ENCODE measurements around the gene PAPSS2. TPM values are rescaled to one million over a fixed set of nuclear protein-coding genes. Genes with fewer than 3 reads are reported as not detected.
A peak's percentile ranks its signal among the peaks of the same experiment; 100 is the strongest.

The PAPSS2 gene
- total RNA-seq, 1 donor from 2014 or later, result 137 TPM

- no peaks in the 10 kb centered on the region for H3K4me1 ChIP-seq
- H3K4me3 ChIP-seq, result no peak overlapping the region
- no peaks in the 10 kb centered on the region for H3K27me3 ChIP-seq (ENCODE audit: low read depth)
- ATAC-seq (peak in 1 of 2 donors; percentile 22), DNase-seq (no peak)
- peak overlapping the region; percentile 4 for H3K27ac ChIP-seq
- H3K36me3 ChIP-seq, result peaks cover 59% of the 10 kb centered on the region
- intact Hi-C loops (cut with DNase I), result no loop called here
- TF ChIP-seq, protein P1, sequence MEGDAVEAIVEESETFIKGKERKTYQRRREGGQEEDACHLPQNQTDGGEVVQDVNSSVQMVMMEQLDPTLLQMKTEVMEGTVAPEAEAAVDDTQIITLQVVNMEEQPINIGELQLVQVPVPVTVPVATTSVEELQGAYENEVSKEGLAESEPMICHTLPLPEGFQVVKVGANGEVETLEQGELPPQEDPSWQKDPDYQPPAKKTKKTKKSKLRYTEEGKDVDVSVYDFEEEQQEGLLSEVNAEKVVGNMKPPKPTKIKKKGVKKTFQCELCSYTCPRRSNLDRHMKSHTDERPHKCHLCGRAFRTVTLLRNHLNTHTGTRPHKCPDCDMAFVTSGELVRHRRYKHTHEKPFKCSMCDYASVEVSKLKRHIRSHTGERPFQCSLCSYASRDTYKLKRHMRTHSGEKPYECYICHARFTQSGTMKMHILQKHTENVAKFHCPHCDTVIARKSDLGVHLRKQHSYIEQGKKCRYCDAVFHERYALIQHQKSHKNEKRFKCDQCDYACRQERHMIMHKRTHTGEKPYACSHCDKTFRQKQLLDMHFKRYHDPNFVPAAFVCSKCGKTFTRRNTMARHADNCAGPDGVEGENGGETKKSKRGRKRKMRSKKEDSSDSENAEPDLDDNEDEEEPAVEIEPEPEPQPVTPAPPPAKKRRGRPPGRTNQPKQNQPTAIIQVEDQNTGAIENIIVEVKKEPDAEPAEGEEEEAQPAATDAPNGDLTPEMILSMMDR (IDR thresholded peaks at IDR 0.05), result no peak
- no peaks in the 10 kb centered on the region for H3K9me3 ChIP-seq
These were observed 90.5 kb downstream of the PAPSS2 start for GRCh38 chr10:87750001-87750671.

DNA sequence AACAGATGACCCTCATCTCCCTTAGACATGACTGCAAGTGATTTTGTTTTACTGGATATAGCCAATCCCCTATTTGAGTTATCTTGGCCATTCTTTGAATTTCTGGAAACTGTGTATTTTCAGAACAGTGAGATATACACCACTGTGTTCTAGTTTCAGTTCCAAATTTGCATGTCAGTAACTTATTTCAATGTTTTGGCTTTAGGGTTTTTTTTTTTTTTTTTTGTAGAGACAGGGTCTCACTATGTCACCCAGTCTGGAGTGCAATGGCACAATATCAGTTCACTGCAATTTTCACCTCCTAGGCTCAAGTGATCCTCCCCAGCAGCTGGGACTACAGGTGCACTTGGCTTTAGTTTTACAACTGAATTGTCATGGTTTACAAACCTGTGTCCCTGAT is 91.1 kb downstream of the PAPSS2 start:
- TF ChIP-seq, protein P1 (IDR thresholded peaks at IDR 0.05), result no peak
- ATAC-seq, result no peak
- peaks cover 59% of the 10 kb centered on the region for H3K36me3 ChIP-seq

GRCh38 chr10:87751274-87751673 is 91.6 kb downstream of the PAPSS2 start:
- H3K36me3 ChIP-seq, result peaks cover 59% of the 10 kb centered on the region
- no peak overlapping the region for H3K27ac ChIP-seq
- H3K4me3 ChIP-seq, result no peak overlapping the region
- no peak for ATAC-seq
- TF ChIP-seq, protein P1 (IDR thresholded peaks at IDR 0.05), result no peak
- DNase-seq, result no peak
- intact Hi-C loops (cut with DNase I), result no loop called here
- H3K4me1 ChIP-seq, result no peaks in the 10 kb centered on the region
- H3K27me3 ChIP-seq (ENCODE audit: low read depth), result no peaks in the 10 kb centered on the region
- H3K9me3 ChIP-seq, result no peaks in the 10 kb centered on the region

More for the DNA sequence above, 91.1 kb downstream of the PAPSS2 start:
- H3K27me3 ChIP-seq (ENCODE audit: low read depth), result no peaks in the 10 kb centered on the region
- no peaks in the 10 kb centered on the region for H3K4me1 ChIP-seq
- no peak for DNase-seq
- H3K27ac ChIP-seq, result no peak overlapping the region
- no peaks in the 10 kb centered on the region for H3K9me3 ChIP-seq
- no peak overlapping the region for H3K4me3 ChIP-seq
- intact Hi-C loops (cut with DNase I), result no loop called here

- DNase-seq, result no peak
- Histone ChIP-seq H3K36me3 (peaks cover 49% of the 10 kb centered on the region), H3K4me1 (no peaks in the 10 kb centered on the region), H3K4me3 (no peak overlapping the region), H3K27me3 (ENCODE audit: low read depth) (no peaks in the 10 kb centered on the region), H3K9me3 (no peaks in the 10 kb centered on the region), H3K27ac (no peak overlapping the region)
- TF ChIP-seq, protein P1 (IDR thresholded peaks at IDR 0.05), result no peak
- intact Hi-C loops (cut with DNase I), result no loop called here
- ATAC-seq, result no peak
These were observed 92.9 kb downstream of the PAPSS2 start for GRCh38 chr10:87752566-87752965.

DNA sequence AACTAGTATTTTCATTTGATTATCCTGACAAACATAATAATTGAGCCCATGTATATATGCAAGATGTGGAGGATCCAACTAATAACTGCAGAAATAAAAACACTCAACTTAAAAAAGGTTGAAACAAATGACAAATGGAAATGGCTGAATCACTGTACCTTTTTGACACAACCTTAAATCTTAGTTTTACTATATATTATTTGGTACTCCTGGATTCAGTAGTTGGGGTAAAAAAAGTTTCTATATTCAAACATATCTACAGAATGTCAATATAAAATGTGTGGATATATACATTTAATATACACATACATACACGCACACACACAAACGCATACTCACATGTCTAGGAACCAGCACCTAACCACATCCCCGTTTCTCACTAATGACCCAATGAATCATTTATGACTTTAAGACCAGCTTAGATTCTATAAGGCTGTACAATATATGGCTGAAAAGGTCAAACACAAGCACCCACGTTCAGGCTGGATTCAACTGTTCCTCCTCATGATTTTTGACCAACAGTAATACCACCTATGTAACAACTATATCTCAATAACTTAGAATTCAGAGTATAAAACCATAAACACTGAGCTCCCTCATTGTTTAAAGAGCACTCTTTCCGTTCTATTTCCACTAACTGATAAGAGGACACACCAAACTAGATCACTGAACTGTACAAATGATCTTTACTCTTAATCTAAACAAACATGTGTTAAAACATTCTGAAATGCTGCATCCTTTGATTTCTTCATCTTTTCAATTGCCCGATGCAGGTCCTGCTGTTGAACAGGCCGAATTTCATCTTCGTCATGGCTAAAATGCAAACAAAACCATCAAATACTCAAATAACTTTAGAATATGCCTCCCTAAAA is 94.6 kb downstream of the PAPSS2 start:
- peaks cover 39% of the 10 kb centered on the region for H3K36me3 ChIP-seq
- no peaks in the 10 kb centered on the region for H3K9me3 ChIP-seq
- TF ChIP-seq, protein P1 (IDR thresholded peaks at IDR 0.05), result no peak
- DNase-seq (no peak), ATAC-seq (no peak)
- no peaks in the 10 kb centered on the region for H3K4me1 ChIP-seq
- H3K4me3 ChIP-seq, result no peak overlapping the region
- no peak overlapping the region for H3K27ac ChIP-seq
- intact Hi-C loops (cut with DNase I), result no loop called here
- no peaks in the 10 kb centered on the region for H3K27me3 ChIP-seq (ENCODE audit: low read depth)
